GM10266 (cell line): ENCODE measurements around the gene PKN1.

ENCODE experiments used
- DNase-seq: peaks from one replicate; pipeline ENCODE4 v3.0.0; 2012; ENCODE audit errors: extremely low spot score
- CTCF ChIP-seq: IDR thresholded peaks from 2 replicates; pipeline ENCODE4 v1.5.1; 2012; ENCODE audit warnings: mild to moderate bottlenecking, low read depth; ENCODE audit not compliant: control insufficient read depth, insufficient read depth; ENCODE audit errors: missing control alignments

Gene PKN1

GRCh38 chr19:14516746-14517438, 83.8 kb downstream of the PKN1 start:
- no peak for DNase-seq
- no peak for TF ChIP-seq CTCF

- no peak for TF ChIP-seq CTCF
- DNase-seq = no peak
These were observed 84.3 kb downstream of the PKN1 start for GRCh38 chr19:14517446-14517839.

GRCh38 chr19:14517840-14518505, 84.9 kb downstream of the PKN1 start, which contains the start of gene DNAJB1:
Gene DNAJB1, minus strand, starts transcription at chr19:14518397. Its CDS starts 48 bp downstream, at chr19:14518349.
- peak; percentile 96 for DNase-seq
- TF ChIP-seq CTCF = no peak

- no peak for DNase-seq
- no peak for TF ChIP-seq CTCF
These were observed 86.2 kb downstream of the PKN1 start for GRCh38 chr19:14519245-14519859.

- no peak for DNase-seq
- TF ChIP-seq CTCF = no peak
These were observed 86.8 kb downstream of the PKN1 start for GRCh38 chr19:14519860-14520407.

GRCh38 chr19:14520543-14520942, 87.4 kb downstream of the PKN1 start:
- no peak for DNase-seq
- TF ChIP-seq CTCF = no peak
